NOMO-1 treated with DMSO at 0.1 percent for 48 hours (cell line): Measurements from ENCODE around the gene TRIO.

Source experiments
- DNase-seq: peaks from one replicate; lab custom pipeline; 2025; ENCODE audit not compliant: unreplicated experiment; lab: John Stamatoyannopoulos, UW

The TRIO gene

DNA sequence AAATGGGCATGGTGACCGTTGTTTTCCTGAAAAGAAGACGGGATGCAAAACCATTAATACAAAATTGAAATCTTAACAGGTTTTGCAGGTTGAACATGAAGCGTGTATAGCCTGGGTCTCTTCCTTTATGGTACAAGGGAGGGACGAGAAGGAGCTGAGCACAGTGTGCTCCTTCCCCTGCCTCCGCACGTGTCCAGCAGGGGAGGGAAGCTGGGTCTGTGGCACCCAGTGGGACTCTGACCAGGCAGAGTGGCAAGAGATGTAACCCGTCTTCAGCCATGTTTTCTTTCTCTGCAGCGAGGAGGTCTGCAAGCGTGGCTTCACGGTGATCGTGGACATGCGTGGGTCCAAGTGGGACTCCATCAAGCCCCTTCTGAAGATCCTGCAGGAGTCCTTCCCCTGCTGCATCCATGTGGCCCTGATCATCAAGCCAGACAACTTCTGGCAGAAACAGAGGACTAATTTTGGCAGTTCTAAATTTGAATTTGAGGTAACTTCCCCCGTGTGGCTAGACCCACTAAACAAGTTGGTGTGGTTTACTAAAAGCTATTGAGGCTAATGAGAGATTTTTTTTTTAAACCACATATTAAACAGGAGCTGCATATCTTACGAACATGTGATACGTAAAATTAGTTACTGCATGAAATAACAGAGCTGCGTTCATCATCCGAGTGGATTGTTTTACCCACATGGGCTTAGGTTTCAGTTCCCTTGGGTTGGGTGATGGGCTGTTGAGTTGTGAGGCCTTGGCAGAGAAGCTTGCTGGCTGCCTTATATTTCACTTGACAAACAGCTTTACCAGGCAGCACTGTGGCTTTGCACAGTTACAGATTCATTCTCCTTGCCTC is 143.7 kb downstream of the TRIO start:
- peak; percentile 87 for DNase-seq

- DNase-seq, result no peak
Measured at GRCh38 chr5:14292766-14293658, 149.9 kb downstream of the TRIO start.

DNA sequence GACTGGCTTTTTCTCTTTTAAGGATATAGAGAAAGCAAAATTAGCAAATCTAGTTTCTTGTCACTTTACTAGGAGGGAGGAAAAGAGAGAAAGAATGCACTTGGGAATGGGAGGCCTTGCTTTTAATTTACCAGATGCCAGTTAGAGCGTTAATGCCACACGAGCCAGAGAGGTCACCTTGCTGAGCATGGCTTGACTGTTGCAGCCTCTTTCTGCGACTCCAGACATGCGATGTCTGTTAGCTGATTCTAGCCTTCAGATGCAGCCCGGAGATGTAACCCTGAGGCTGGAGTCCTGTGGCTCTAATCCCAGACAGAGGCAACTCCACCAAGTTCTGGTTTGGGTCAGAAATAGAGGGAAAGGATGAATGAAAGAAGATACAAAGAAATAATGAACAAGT is 152.5 kb downstream of the TRIO start:
- DNase-seq, result no peak

DNA sequence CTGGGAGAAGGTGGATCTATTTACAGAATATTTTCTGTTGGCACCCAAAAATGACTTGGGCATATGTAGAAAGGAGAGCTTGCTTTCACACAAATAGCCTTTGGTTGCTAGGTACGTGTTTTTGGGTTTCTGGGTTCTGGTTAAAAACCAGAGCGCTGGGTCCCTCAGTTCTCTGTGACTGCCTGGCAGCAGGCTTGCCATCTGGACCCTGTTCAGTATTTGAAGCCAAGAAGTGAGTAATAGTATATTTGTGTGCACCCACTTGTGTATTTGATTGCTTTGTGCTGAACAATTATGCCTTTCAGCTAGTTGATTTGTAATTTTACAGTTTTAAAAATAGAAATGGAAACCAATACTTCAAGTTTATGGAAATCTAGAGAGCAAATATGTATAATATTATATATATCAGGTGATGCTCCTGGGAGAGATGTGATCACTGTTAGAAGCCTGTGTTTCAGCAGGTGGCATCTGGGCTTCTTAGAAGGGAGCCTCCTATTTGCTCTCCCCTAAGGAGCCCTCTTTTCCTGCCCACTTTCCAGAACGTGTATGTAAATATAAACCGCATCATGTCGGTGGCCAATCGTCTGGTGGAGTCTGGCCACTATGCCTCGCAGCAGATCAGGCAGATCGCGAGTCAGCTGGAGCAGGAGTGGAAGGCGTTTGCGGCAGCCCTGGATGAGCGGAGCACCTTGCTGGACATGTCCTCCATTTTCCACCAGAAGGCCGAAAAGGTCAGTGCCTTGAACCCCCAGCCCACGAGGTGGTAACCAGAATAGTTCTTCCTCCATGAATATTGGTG is 153.6 kb downstream of the TRIO start:
- DNase-seq, result no peak

GRCh38 chr5:14297697-14298096 is 154.6 kb downstream of the TRIO start:
- no peak for DNase-seq

- peak; percentile 99 for DNase-seq
Measured at GRCh38 chr5:14298126-14298847, 155.1 kb downstream of the TRIO start.

- no peak for DNase-seq
Measured at GRCh38 chr5:14299666-14300065, 156.5 kb downstream of the TRIO start.

GRCh38 chr5:14301186-14301585 is 158.0 kb downstream of the TRIO start:
- no peak for DNase-seq

- no peak for DNase-seq
Measured at GRCh38 chr5:14302330-14302729, 159.2 kb downstream of the TRIO start.

- DNase-seq, result peak; percentile 77
Measured at GRCh38 chr5:14305045-14305444, 161.9 kb downstream of the TRIO start.

DNA sequence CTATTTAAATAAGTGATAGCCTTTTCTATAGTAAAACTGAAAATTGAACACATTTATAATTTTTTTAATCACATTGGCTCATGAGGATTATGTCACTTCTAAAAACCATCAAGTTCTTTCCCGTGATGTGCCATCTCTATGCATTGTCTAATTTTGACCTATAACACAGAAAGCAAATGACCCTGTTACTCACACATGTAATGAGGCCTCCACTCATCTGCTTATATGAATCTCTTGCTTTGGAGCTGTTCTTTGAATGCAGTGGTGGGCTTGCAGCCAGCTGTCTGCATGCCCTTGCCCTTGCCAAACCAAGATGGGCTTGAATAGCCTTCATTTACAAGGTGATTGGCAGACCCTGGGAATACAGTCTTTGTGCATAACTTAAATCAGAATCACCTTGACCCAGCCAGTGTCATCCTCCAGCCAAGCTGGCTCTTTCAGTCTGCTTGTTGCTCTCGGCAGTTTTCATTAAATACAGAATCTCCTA is 163.2 kb downstream of the TRIO start:
- no peak for DNase-seq

- DNase-seq, result no peak
Measured at GRCh38 chr5:14308384-14309154, 165.4 kb downstream of the TRIO start.

GRCh38 chr5:14309199-14309598 is 166.1 kb downstream of the TRIO start:
- no peak for DNase-seq

- no peak for DNase-seq
Measured at GRCh38 chr5:14309878-14310531, 166.9 kb downstream of the TRIO start.

- no peak for DNase-seq
Measured at GRCh38 chr5:14310901-14311300, 167.8 kb downstream of the TRIO start.

DNA sequence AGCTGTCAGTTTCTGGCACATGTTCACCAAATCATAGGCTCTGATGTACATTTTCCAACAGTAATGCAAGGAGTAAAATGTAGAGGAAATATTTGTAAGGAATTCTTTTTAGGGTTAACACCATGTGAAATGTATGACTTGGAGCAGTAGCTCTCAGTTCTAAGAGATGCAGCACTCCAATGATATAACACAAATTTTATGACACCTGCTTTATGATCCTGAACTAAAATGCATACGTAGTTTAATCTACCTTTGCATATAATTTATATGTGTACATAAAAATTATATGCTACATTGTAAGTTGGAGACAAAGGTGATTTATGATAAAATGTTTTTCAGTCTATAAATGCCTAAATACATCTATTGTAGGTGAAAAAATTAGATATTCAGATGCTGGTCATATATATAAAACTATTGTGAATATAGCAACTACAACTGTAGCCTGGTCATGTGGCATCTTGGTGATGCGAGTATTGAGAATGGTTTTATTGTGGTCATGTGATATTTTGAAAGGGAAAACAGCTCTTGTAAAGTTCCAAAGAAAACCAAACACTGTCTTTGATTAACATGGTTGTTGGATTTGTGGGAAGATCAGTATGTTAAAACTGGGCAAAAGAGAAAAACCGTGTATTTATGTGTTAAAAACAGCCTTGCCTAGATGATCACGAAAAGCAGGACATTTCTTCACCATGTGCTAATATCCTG is 171.0 kb downstream of the TRIO start:
- DNase-seq, result no peak

DNA sequence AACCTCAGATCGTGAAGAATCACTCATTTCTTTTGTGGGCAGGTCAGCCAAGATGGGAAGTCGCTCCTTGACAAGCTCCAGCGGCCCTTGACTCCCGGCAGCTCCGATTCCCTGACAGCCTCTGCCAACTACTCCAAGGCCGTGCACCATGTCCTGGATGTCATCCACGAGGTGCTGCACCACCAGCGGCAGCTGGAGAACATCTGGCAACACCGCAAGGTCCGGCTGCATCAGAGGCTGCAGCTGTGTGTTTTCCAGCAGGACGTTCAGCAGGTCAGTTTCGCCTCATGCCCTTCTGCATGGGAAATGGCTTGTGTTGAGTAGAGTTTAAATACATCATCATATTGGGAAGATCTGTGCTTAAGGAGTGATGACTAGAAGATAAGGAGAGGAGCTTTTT is 173.3 kb downstream of the TRIO start:
- peak; percentile 41 for DNase-seq

DNA sequence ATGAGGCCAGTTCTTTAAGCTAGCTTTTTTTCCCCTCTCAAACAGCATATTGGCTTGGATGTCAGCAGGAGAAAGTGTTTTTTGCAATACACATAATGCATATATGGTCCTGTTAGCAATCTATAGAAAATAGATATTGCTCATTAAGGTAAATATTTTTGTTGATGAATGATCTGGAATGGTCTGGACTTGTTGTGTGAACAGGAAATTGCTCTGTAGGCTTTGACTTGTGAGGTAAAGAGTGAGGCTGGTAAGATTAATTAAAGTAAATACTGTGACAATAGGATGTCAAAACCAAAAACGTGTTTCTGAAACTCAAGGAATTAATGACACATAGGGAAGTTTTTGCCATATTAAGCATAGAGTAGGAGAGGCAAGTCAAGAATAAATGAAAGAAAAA is 176.0 kb downstream of the TRIO start:
- no peak for DNase-seq

- DNase-seq, result no peak
Measured at GRCh38 chr5:14321936-14322335, 178.8 kb downstream of the TRIO start.
